HCT116 (cell line): ENCODE measurements around the gene ZNF652.

Experiments used
- CTCF ChIP-seq, 3 experiments: fragments of 200-600 bp in 1 of 3; sonication (generic) in 1 of 3; IDR thresholded peaks in 2 of 3; conservative IDR thresholded peaks in 1 of 3; 2 replicates each; pipeline ENCODE4 v1.5.1; 2012 to 2017; ENCODE audit warnings: low read depth in 2 of 3, low read length in 2 of 3, antibody characterized with exemption in 1 of 3, borderline replicate concordance in 1 of 3, control low read depth in 1 of 3, mild to moderate bottlenecking in 1 of 3, mixed read lengths in 1 of 3, mixed run types in 1 of 3, moderate library complexity in 1 of 3; ENCODE audit not compliant: insufficient read depth in 1 of 3
- EZH2 ChIP-seq: fragments of 200-600 bp; sonication (generic); IDR thresholded peaks from 2 replicates; pipeline ENCODE4 v1.6.1; 2017; ENCODE audit warnings: antibody characterized with exemption, mixed run types
- JUND ChIP-seq: IDR thresholded peaks from 2 replicates; pipeline ENCODE4 v1.6.1; 2012
- MAX ChIP-seq: IDR thresholded peaks from 2 replicates; pipeline ENCODE4 v1.6.1; 2012
- POLR2A ChIP-seq: IDR thresholded peaks from 2 replicates; pipeline ENCODE4 v1.7.0; 2011; ENCODE audit warnings: borderline replicate concordance; ENCODE audit not compliant: insufficient read depth, insufficient read length; ENCODE audit errors: extremely low read depth
- POLR2AphosphoS5 ChIP-seq: IDR thresholded peaks from 2 replicates; pipeline ENCODE4 v1.6.1; 2011; ENCODE audit warnings: mild to moderate bottlenecking, low read depth, low read length, moderate library complexity
- RAD21 ChIP-seq: IDR thresholded peaks from 2 replicates; pipeline ENCODE4 v1.6.1; 2012; ENCODE audit warnings: low read depth, mild to moderate bottlenecking
- REST ChIP-seq: IDR thresholded peaks from 2 replicates; pipeline ENCODE4 v1.6.1; 2012; ENCODE audit warnings: low read depth
- SRF ChIP-seq: IDR thresholded peaks from 2 replicates; pipeline ENCODE4 v1.6.1; 2012; ENCODE audit warnings: low read depth
- YY1 ChIP-seq: IDR thresholded peaks from 2 replicates; pipeline ENCODE4 v1.6.1; 2011; ENCODE audit warnings: low read length, low read depth, moderate library complexity, mild to moderate bottlenecking; ENCODE audit not compliant: insufficient replicate concordance; ENCODE audit errors: extremely low read depth
- ZNF274 ChIP-seq: fragments of 200-500 bp; sonication (Bioruptor generic); IDR thresholded peaks from 2 replicates; pipeline ENCODE4 v1.6.1; 2014; ENCODE audit warnings: mild to moderate bottlenecking, low read depth, low read length, inconsistent platforms

- TF ChIP-seq CTCF (IDR thresholded peaks at IDR 0.05 in 2 of 3, conservative IDR thresholded peaks at IDR 0.05 in 1 of 3; ENCODE audit: borderline replicate concordance in 1 of 3, insufficient read depth in 1 of 3, low read depth in 2 of 3, low read length in 2 of 3) (no peak), EZH2 (no peak), YY1 (no peak), POLR2A (no peak), POLR2AphosphoS5 (0 out of 2 replicates have a peak, but pooled peaks have one; percentile 18), ZNF274 (no peak), REST (no peak), SRF (no peak), RAD21 (no peak), MAX (peak; percentile 58; the same call in 1 of the 2 replicates), JUND (no peak)
These were observed 112.7 kb downstream of the ZNF652 start for GRCh38 chr17:49249292-49249794.
